ENCODE data around the gene C11orf71.

The C11orf71 gene

DNA sequence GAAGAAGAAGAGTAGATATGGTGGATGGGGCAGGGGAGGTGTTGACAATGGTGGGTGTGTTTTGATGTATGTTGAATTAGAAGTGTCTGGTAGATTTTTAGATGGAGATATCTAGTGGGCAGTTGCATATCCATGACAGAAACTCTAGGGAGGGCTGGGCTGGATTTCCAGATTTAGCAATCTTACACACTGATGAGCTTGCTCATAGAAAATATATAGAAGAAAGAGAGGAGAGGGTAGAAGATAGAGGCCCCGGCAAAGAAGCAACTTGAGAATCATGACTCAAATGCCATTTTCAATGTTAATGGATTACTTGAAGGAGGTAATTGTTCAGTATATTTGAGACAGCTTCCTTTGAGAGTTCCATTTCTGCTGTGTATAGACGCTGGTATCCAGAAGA is 47.1 kb upstream of the C11orf71 start:
- Histone ChIP-seq H2AFZ (ENCODE audit: insufficient read depth, low read length, poor library complexity) (no peak overlapping the region), H3K4ac (ENCODE audit: low read depth, low read length) (no peak overlapping the region), H4K91ac (ENCODE audit: low read depth, low read length) (no peak overlapping the region), H2BK5ac (ENCODE audit: low read depth, low read length, poor library complexity) (no peak overlapping the region), H2BK12ac (ENCODE audit: low read length) (no peak overlapping the region), H3K4me1 (ENCODE audit: control insufficient read depth in 1 of 2, insufficient read depth in 2 of 2, low read length in 2 of 2) (peaks cover 3 to 5% of the 10 kb centered on the region in 2 experiments), H3K79me1 (ENCODE audit: low read length) (no peaks in the 10 kb centered on the region), H3K4me2 (ENCODE audit: low read length) (no peak overlapping the region), H4K8ac (ENCODE audit: low read depth, low read length) (no peak overlapping the region), H2AK5ac (ENCODE audit: low read length) (no peak overlapping the region), H3K36me3 (ENCODE audit: control insufficient read depth in 1 of 2, insufficient read depth in 2 of 2, low read length in 2 of 2) (peaks cover 0 to 8% of the 10 kb centered on the region in 2 experiments), H3K79me2 (ENCODE audit: control insufficient read depth, insufficient read depth, low read length, poor library complexity) (peaks cover 2% of the 10 kb centered on the region), H3K23ac (ENCODE audit: low read length) (no peak overlapping the region), H3K4me3 (ENCODE audit: low read depth, low read length) (no peak overlapping the region), H4K12ac (ENCODE audit: low read depth, low read length) (no peak overlapping the region), H2BK120ac (ENCODE audit: insufficient read depth, low read length, poor library complexity) (no peak overlapping the region), H3K9ac (ENCODE audit: low read length) (no peak overlapping the region), H3K14ac (ENCODE audit: low read length) (no peak overlapping the region), H3K27ac (ENCODE audit: low read depth, low read length) (no peak overlapping the region), H3K27me3 (ENCODE audit: insufficient read depth, low read length) (no peaks in the 10 kb centered on the region), H3K18ac (ENCODE audit: low read length) (no peak overlapping the region), H3K9me3 (ENCODE audit: insufficient read depth, low read depth, low read length) (no peaks in the 10 kb centered on the region)
- no peak for DNase-seq
- WGBS (ENCODE audit: extremely low coverage, insufficient coverage, insufficient read length) = no CpG with 5 or more reads among the region's 2 CpGs

DNA sequence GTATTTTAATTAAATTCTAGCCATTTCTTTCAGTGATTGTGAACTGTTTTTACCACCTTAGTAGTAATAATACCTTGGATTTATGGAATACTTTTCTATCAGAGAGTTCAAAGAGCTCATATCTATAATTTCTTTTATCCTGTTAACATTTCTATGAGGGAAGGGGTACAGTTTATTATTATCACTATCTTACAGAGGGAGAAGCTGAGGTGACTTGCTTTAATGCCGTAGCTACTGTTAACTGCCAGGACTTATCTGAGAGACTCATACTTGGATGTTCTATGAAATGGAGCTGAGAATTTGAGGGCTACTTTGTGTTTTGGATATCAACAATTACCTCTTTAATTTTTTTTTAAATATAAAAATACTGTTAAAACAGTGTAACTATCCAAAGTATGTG is 42.2 kb upstream of the C11orf71 start:
- no peak overlapping the region for H3K4ac ChIP-seq (ENCODE audit: low read depth, low read length)
- no peaks in the 10 kb centered on the region for H3K27me3 ChIP-seq (ENCODE audit: insufficient read depth, low read length)
- no peak overlapping the region for H4K12ac ChIP-seq (ENCODE audit: low read depth, low read length)
- no peak overlapping the region for H2BK5ac ChIP-seq (ENCODE audit: low read depth, low read length, poor library complexity)
- peaks cover 2% of the 10 kb centered on the region for H3K9me3 ChIP-seq (ENCODE audit: insufficient read depth, low read depth, low read length)
- peaks cover 12% of the 10 kb centered on the region for H3K79me2 ChIP-seq (ENCODE audit: control insufficient read depth, insufficient read depth, low read length, poor library complexity)
- H3K4me3 ChIP-seq (ENCODE audit: low read depth, low read length) = no peak overlapping the region
- no peak overlapping the region for H4K91ac ChIP-seq (ENCODE audit: low read depth, low read length)
- no peak overlapping the region for H3K18ac ChIP-seq (ENCODE audit: low read length)
- no peak overlapping the region for H3K14ac ChIP-seq (ENCODE audit: low read length)
- H3K4me2 ChIP-seq (ENCODE audit: low read length) = no peak overlapping the region
- H3K23ac ChIP-seq (ENCODE audit: low read length) = no peak overlapping the region
- H4K8ac ChIP-seq (ENCODE audit: low read depth, low read length) = no peak overlapping the region
- H2AFZ ChIP-seq (ENCODE audit: insufficient read depth, low read length, poor library complexity) = no peak overlapping the region
- no peak for DNase-seq
- H3K36me3 ChIP-seq (ENCODE audit: control insufficient read depth in 1 of 2, insufficient read depth in 2 of 2, low read length in 2 of 2) = peaks cover 0 to 4% of the 10 kb centered on the region in 2 experiments
- H3K27ac ChIP-seq (ENCODE audit: low read depth, low read length) = no peak overlapping the region
- no peak overlapping the region for H2AK5ac ChIP-seq (ENCODE audit: low read length)
- H3K79me1 ChIP-seq (ENCODE audit: low read length) = peaks cover 12% of the 10 kb centered on the region
- H3K9ac ChIP-seq (ENCODE audit: low read length) = no peak overlapping the region
- H3K4me1 ChIP-seq (ENCODE audit: control insufficient read depth in 1 of 2, insufficient read depth in 2 of 2, low read length in 2 of 2) = peaks cover 6 to 11% of the 10 kb centered on the region in 2 experiments
- H2BK120ac ChIP-seq (ENCODE audit: insufficient read depth, low read length, poor library complexity) = no peak overlapping the region
- H2BK12ac ChIP-seq (ENCODE audit: low read length) = no peak overlapping the region
- no CpG with 5 or more reads among the region's 1 CpG for WGBS (ENCODE audit: extremely low coverage, insufficient coverage, insufficient read length)

DNA sequence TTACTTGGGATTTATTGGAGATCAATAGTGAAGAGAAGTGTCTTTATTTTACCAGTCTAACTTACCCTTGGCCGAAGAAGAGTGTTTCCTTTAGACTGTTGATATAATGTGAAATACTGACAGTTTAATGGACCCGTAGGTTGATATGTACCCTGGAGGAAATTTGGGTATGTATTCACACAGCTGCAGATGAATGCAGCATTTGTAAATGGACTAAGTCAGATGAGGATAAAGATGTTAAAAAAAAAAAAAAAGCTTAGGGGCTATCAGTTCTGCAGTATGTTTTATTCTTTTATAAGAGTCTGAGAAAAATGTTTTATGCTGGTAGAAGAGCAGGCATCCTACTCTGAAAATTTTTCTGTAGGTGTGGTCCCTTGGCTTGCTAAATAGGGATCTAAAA is 41.6 kb upstream of the C11orf71 start:
- Histone ChIP-seq H3K14ac (ENCODE audit: low read length) (no peak overlapping the region), H2BK5ac (ENCODE audit: low read depth, low read length, poor library complexity) (no peak overlapping the region), H2AFZ (ENCODE audit: insufficient read depth, low read length, poor library complexity) (no peak overlapping the region), H3K4ac (ENCODE audit: low read depth, low read length) (no peak overlapping the region), H3K18ac (ENCODE audit: low read length) (no peak overlapping the region), H3K4me1 (ENCODE audit: control insufficient read depth in 1 of 2, insufficient read depth in 2 of 2, low read length in 2 of 2) (peaks cover 6 to 11% of the 10 kb centered on the region in 2 experiments), H2BK12ac (ENCODE audit: low read length) (no peak overlapping the region), H3K23ac (ENCODE audit: low read length) (no peak overlapping the region), H3K9ac (ENCODE audit: low read length) (no peak overlapping the region), H3K36me3 (ENCODE audit: control insufficient read depth in 1 of 2, insufficient read depth in 2 of 2, low read length in 2 of 2) (peaks cover 0 to 4% of the 10 kb centered on the region in 2 experiments), H3K9me3 (ENCODE audit: insufficient read depth, low read depth, low read length) (peaks cover 2% of the 10 kb centered on the region), H2BK120ac (ENCODE audit: insufficient read depth, low read length, poor library complexity) (no peak overlapping the region), H3K27me3 (ENCODE audit: insufficient read depth, low read length) (no peaks in the 10 kb centered on the region), H3K4me3 (ENCODE audit: low read depth, low read length) (no peak overlapping the region), H3K79me1 (ENCODE audit: low read length) (peaks cover 12% of the 10 kb centered on the region), H4K12ac (ENCODE audit: low read depth, low read length) (no peak overlapping the region), H3K79me2 (ENCODE audit: control insufficient read depth, insufficient read depth, low read length, poor library complexity) (peaks cover 12% of the 10 kb centered on the region), H2AK5ac (ENCODE audit: low read length) (no peak overlapping the region), H4K91ac (ENCODE audit: low read depth, low read length) (no peak overlapping the region), H4K8ac (ENCODE audit: low read depth, low read length) (no peak overlapping the region), H3K27ac (ENCODE audit: low read depth, low read length) (no peak overlapping the region), H3K4me2 (ENCODE audit: low read length) (no peak overlapping the region)
- DNase-seq = no peak
- no CpG with 5 or more reads among the region's 2 CpGs for WGBS (ENCODE audit: extremely low coverage, insufficient coverage, insufficient read length)

DNA sequence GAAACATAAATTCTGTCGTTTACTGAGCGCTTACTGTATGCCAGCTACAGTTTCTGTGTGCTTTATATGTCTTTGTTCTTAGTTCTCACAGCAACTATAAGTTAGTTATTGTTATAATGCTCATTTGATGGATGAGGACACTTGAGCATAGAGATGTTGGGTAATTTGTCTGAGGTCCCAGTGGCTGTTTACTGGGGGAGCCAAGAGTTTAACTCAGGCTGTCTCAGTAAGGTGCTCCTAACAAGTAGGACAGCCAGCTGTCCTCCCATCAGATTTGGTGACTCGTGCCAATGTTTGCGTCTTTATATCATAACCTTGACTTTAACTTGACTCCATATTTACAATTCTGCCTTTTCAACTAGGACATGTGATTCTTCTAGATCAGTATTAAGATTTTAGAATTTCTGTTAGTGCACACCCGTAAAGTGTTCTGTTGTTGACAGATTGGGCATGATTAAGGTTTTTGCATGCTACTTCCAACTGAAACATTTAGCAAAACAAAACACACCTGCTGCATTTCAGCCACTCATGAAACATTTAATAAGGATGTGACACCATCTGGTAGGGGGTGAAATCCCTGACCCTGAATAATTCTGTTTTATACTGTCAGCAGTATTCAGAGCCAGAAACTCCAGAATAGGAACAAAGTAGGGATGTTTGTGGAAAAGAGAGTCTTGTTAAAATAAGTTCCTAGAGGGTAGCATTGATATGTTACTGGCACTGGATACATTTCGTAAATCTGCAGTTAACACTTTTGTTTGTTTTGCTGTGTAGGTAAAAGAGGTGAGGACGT is 40.9 kb upstream of the C11orf71 start:
- H2BK5ac ChIP-seq (ENCODE audit: low read depth, low read length, poor library complexity) = no peak overlapping the region
- peaks cover 0 to 2% of the 10 kb centered on the region in 2 experiments for H3K36me3 ChIP-seq (ENCODE audit: control insufficient read depth in 1 of 2, insufficient read depth in 2 of 2, low read length in 2 of 2)
- no peak overlapping the region for H4K91ac ChIP-seq (ENCODE audit: low read depth, low read length)
- no peak overlapping the region for H2BK12ac ChIP-seq (ENCODE audit: low read length)
- no peak overlapping the region for H3K18ac ChIP-seq (ENCODE audit: low read length)
- no peak overlapping the region for H3K14ac ChIP-seq (ENCODE audit: low read length)
- no peak overlapping the region for H2AK5ac ChIP-seq (ENCODE audit: low read length)
- DNase-seq = no peak
- no peak overlapping the region for H2AFZ ChIP-seq (ENCODE audit: insufficient read depth, low read length, poor library complexity)
- no peaks in the 10 kb centered on the region for H3K27me3 ChIP-seq (ENCODE audit: insufficient read depth, low read length)
- H3K9me3 ChIP-seq (ENCODE audit: insufficient read depth, low read depth, low read length) = peaks cover 2% of the 10 kb centered on the region
- H3K27ac ChIP-seq (ENCODE audit: low read depth, low read length) = no peak overlapping the region
- no peak overlapping the region for H3K23ac ChIP-seq (ENCODE audit: low read length)
- peak overlapping the region; percentile 75 for H3K4ac ChIP-seq (ENCODE audit: low read depth, low read length)
- peaks cover 6 to 11% of the 10 kb centered on the region in 2 experiments for H3K4me1 ChIP-seq (ENCODE audit: control insufficient read depth in 1 of 2, insufficient read depth in 2 of 2, low read length in 2 of 2)
- WGBS (ENCODE audit: extremely low coverage, insufficient coverage, insufficient read length) = no CpG with 5 or more reads among the region's 7 CpGs
- no peak overlapping the region for H3K9ac ChIP-seq (ENCODE audit: low read length)
- H3K4me3 ChIP-seq (ENCODE audit: low read depth, low read length) = no peak overlapping the region
- no peak overlapping the region for H4K12ac ChIP-seq (ENCODE audit: low read depth, low read length)
- H3K4me2 ChIP-seq (ENCODE audit: low read length) = peak overlapping the region; percentile 64
- H4K8ac ChIP-seq (ENCODE audit: low read depth, low read length) = no peak overlapping the region
- H3K79me1 ChIP-seq (ENCODE audit: low read length) = peaks cover 12% of the 10 kb centered on the region
- no peak overlapping the region for H2BK120ac ChIP-seq (ENCODE audit: insufficient read depth, low read length, poor library complexity)
- H3K79me2 ChIP-seq (ENCODE audit: control insufficient read depth, insufficient read depth, low read length, poor library complexity) = peaks cover 10% of the 10 kb centered on the region
